ENCODE results near the gene DVL1.
"Not testable (repeated sequence)": the region's sequence is repeated elsewhere in the genome, so short reads cannot be mapped to it uniquely, and the experiment has no call there.

DNA sequence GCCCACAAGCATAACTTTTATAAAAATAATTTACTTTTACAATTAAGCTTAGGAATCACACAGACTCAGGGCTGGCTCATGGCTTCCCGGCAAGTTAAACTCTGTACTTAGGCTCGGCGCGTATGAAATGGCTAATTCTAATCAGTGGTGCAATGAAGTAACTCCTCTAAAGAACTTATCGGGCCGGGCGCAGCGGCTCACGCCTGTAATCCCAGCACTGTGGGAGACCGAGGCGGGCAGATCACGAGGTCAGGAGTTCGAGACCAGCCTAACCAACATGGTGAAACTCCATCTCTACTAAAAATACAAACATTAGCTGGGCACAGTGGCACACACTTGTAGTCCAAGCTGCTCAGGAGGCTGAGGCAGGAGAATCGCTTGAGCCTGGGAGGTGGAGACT lies 20.9 kb upstream of the DVL1 start:
- not testable (repeated sequence) for TF ChIP-seq ELF4 (CRISPR knock-in tag; IDR thresholded peaks at IDR 0.05; ENCODE audit: borderline replicate concordance); BRD4 (CRISPR knock-in tag; IDR thresholded peaks at IDR 0.05); ZKSCAN8 (CRISPR knock-in tag; IDR thresholded peaks at IDR 0.05; ENCODE audit: borderline replicate concordance); ATAD3A (CRISPR knock-in tag; IDR thresholded peaks at IDR 0.05)
- TF ChIP-seq, protein P1, sequence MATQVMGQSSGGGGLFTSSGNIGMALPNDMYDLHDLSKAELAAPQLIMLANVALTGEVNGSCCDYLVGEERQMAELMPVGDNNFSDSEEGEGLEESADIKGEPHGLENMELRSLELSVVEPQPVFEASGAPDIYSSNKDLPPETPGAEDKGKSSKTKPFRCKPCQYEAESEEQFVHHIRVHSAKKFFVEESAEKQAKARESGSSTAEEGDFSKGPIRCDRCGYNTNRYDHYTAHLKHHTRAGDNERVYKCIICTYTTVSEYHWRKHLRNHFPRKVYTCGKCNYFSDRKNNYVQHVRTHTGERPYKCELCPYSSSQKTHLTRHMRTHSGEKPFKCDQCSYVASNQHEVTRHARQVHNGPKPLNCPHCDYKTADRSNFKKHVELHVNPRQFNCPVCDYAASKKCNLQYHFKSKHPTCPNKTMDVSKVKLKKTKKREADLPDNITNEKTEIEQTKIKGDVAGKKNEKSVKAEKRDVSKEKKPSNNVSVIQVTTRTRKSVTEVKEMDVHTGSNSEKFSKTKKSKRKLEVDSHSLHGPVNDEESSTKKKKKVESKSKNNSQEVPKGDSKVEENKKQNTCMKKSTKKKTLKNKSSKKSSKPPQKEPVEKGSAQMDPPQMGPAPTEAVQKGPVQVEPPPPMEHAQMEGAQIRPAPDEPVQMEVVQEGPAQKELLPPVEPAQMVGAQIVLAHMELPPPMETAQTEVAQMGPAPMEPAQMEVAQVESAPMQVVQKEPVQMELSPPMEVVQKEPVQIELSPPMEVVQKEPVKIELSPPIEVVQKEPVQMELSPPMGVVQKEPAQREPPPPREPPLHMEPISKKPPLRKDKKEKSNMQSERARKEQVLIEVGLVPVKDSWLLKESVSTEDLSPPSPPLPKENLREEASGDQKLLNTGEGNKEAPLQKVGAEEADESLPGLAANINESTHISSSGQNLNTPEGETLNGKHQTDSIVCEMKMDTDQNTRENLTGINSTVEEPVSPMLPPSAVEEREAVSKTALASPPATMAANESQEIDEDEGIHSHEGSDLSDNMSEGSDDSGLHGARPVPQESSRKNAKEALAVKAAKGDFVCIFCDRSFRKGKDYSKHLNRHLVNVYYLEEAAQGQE (IDR thresholded peaks at IDR 0.05; ENCODE audit: borderline replicate concordance in 1 of 2, low read depth in 1 of 2, low read length in 2 of 2): not testable (repeated sequence)

Measured in HepG2 (cell line).